Measurements from ENCODE around the gene MEX3A.
A peak's percentile ranks its signal among the peaks of the same experiment; 100 is the strongest.
"Not testable (repeated sequence)": the region's sequence is repeated elsewhere in the genome, so short reads cannot be mapped to it uniquely, and the experiment has no call there.

The MEX3A gene

DNA sequence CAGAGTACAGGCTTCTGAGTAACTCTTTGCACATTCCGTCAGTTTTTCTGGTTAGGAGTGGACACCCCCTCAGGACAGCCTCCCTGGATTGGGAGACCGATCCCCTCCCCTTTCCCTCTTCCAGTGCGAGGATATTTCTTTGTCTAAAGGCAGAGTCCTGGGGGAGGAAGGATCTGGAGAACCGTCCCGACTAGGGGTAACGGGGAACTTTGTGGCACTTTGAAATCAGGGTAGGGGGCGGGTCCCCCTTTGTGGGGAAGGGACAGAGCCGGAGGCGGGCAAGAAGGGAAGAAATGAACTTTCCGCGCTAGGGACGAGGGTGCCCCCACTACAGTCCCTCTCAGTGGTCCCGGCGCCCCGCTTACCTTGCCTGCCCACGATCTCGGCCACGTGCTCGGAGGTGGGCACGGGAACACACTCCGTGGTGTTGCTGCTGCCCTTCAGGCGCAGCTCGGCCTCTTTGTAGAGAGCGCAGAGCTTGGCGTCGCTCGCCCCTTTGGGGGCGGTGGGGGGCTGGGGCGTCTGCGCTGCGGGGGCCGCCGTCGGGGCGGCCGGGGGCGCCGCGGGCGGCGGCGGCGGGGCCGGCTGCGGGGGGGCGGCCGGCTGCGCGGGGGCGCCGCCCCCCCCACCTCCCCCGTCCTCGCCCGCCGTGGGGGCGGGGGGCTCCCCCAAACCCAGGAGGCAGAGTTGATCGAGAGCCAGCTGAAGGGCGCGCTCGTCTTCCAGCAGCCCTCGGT lies 917 bp downstream of the MEX3A start:
- peaks cover 79% of the 10 kb centered on the region for H3K27me3 Mint-ChIP-seq (ENCODE audit: low read depth)
- no peaks in the 10 kb centered on the region for H3K36me3 Mint-ChIP-seq (ENCODE audit: low read depth)
- H3K9me3 Mint-ChIP-seq = no peaks in the 10 kb centered on the region
- H3K4me1 Mint-ChIP-seq (ENCODE audit: low read depth) = peaks cover 8% of the 10 kb centered on the region
- no peak overlapping the region for H3K27ac Mint-ChIP-seq
- H3K4me3 Mint-ChIP-seq = peak overlapping the region; percentile 85

DNA sequence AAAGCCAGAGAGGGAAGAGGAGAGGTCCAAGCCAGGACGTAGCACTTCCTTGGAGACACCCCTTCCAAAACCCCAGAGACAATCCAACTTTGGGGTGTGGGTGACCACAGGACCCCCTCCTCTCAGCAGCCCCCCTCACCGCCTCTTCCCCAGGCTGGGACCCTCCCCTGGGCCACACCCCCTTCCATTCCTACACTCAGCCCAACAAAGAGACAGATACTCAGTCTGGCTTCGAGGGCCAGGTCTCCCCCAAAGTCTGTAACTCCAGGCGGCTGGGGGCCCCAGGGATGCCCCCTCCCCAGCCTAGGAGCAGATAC lies 1.4 kb downstream of the MEX3A start:
- Mint-ChIP-seq H3K9me3 (no peaks in the 10 kb centered on the region), H3K4me1 (ENCODE audit: low read depth) (peaks cover 8% of the 10 kb centered on the region), H3K4me3 (no peak overlapping the region), H3K36me3 (ENCODE audit: low read depth) (no peaks in the 10 kb centered on the region), H3K27ac (no peak overlapping the region), H3K27me3 (ENCODE audit: low read depth) (peaks cover 75% of the 10 kb centered on the region)

DNA sequence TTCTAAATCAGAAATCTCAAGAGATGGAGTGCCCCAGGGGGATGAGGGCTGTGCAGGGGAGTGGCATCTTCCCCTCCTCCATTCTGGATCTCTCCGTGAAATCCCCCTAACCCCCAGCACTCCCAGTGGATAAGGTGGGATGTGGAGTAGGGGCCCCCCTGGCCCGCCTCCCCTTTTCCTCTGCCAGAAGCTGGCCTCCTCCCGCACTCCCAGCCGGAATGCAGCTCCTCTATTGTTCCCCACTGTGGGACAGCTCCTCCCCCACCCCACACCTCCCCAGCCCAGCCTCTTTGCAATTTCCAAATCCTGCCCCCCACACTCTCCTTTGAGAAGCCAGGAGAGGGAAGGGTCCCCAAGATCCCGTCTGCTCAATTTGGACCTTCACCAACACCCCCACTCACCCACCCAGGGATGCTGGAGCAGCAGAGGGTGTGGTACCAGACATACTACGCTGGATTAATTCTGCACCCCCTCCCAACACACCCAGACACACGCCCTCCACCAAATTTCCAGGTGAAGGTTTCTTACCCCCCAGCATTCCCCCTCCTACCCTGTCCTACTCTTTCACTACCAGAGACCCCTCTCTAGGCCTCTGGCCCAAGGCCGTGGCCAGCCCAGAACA lies 1.9 kb downstream of the MEX3A start:
- Mint-ChIP-seq H3K27me3 (ENCODE audit: low read depth) (peaks cover 76% of the 10 kb centered on the region), H3K27ac (no peak overlapping the region), H3K9me3 (no peaks in the 10 kb centered on the region), H3K36me3 (ENCODE audit: low read depth) (no peaks in the 10 kb centered on the region), H3K4me1 (ENCODE audit: low read depth) (peaks cover 7% of the 10 kb centered on the region), H3K4me3 (no peak overlapping the region)

DNA sequence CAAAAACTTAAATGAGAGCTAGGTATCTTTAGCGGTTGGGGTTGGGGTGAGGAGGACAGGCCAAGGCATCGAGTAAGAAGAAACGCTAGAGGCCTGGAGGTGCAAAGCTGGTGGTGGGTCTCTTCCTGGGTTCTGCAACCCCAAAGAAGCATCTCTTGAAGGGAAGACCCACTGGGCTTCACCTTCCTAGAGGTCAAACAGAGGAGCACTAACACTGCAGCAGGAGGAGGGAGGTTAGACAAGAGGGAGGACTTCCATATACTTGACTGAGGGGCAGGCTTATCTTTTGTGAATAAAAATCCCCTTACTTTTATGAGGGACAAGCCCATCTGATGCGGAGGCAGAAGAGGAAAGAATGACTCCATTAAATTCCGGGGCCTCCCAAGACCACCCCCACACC lies 2.5 kb downstream of the MEX3A start:
- Mint-ChIP-seq H3K36me3 (ENCODE audit: low read depth) (no peaks in the 10 kb centered on the region), H3K27me3 (ENCODE audit: low read depth) (peaks cover 73% of the 10 kb centered on the region), H3K4me3 (no peak overlapping the region), H3K4me1 (ENCODE audit: low read depth) (peaks cover 6% of the 10 kb centered on the region), H3K27ac (no peak overlapping the region), H3K9me3 (no peaks in the 10 kb centered on the region)

DNA sequence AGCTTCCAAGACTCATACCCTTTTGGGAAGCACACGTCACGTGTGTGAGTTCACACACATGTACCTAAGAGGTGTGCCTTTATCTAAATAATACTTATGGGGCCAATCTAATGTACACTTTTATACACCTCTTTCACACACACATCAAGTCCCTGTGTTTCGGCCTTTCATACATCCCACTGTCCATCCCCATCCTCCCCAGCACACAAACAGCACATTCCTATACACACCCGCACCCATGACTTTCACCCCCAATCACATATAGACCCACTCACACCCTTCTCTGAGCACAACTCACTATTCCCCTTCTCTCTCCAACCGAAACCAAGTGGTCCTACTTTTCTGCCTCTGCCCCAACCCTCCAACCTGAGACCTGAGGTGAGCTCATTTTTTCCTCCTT lies 3.5 kb downstream of the MEX3A start:
- H3K27ac Mint-ChIP-seq = no peak overlapping the region
- H3K4me1 Mint-ChIP-seq (ENCODE audit: low read depth) = peaks cover 6% of the 10 kb centered on the region
- peaks cover 63% of the 10 kb centered on the region for H3K27me3 Mint-ChIP-seq (ENCODE audit: low read depth)
- H3K36me3 Mint-ChIP-seq (ENCODE audit: low read depth) = no peaks in the 10 kb centered on the region
- H3K4me3 Mint-ChIP-seq = no peak overlapping the region
- H3K9me3 Mint-ChIP-seq = no peaks in the 10 kb centered on the region

DNA sequence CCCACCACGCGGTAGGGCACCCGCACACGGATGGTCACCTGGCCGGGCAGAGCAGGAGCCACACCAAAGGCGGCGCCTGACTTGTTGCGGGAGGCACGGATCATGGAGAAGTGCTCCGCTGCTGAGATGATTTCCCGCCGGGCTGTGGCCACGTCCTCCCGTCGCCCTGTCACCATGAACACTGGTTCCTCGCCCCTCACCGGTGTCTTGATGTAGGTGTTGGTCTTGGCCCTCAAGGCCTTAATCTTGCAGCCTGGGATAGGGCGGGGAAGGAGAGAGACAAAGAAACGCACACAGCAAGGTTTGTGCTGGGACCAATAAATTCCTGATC lies 4.9 kb downstream of the MEX3A start:
- H3K4me3 Mint-ChIP-seq = no peak overlapping the region
- peaks cover 2% of the 10 kb centered on the region for H3K4me1 Mint-ChIP-seq (ENCODE audit: low read depth)
- no peak overlapping the region for H3K27ac Mint-ChIP-seq
- peaks cover 52% of the 10 kb centered on the region for H3K27me3 Mint-ChIP-seq (ENCODE audit: low read depth)
- no peaks in the 10 kb centered on the region for H3K36me3 Mint-ChIP-seq (ENCODE audit: low read depth)
- no peaks in the 10 kb centered on the region for H3K9me3 Mint-ChIP-seq

DNA sequence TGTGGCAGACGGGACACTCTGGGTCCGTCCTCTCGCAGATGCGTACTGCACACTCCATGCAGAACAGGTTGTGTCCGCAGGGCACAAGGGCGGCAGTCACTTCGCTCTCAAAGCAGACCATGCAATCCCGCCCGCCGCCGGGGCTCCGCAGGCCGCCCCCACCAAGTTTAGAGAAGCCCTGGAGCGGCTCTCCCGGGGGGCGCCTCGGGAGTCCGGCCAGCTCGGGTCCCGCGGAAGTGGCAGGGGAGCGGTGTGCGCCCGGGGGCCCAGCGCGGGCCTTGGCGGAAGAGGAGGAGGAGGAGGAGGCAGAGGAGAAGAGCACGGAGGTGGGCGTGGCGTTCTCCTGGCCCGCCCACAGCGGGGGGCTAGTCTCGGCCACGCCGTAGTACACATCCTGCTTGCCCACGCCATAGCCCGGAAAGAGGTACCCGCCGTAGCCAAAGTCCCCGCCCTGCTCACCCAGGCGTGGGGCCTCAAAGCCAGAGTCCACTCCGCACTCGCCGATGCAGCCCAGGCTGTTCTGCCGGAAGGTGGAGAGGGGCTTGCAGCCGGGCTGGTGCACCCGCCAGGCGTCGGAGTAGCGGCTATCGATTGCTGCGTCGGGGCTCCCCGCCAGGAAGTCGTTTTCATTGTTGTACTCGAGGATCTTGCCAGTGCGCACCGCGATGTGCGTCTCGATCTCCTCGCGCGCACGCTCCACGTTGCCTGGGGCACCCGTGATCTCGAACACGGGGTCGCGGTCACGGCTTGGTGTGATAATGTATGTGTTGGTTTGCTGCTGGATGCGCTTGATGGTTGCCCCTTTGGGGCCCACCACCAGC lies 5.4 kb downstream of the MEX3A start:
- Mint-ChIP-seq H3K36me3 (ENCODE audit: low read depth) (no peaks in the 10 kb centered on the region), H3K27me3 (ENCODE audit: low read depth) (peaks cover 49% of the 10 kb centered on the region), H3K4me3 (no peak overlapping the region), H3K27ac (no peak overlapping the region), H3K9me3 (no peaks in the 10 kb centered on the region), H3K4me1 (ENCODE audit: low read depth) (peaks cover 1% of the 10 kb centered on the region)

DNA sequence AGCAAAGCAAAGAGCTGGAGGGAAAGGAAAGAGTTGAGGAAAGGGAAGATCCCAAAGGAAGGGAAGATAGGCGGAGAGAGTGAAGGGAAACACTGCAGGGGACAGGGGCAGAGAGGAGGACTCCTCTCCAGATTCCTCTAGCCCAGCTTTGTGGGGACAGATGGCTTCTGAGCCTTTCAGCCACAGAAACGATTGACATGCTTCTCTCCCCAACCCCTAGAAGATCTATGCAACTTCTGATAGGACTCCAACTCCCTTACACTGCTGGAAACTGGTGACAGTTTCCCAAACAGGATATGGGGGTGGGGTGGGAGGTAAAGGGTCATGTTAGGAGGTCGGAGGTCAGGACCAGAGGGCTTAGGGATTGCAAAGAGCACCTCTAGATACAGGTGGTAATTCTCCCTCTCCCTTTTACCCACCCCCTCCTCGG lies 6.5 kb downstream of the MEX3A start:
- no peaks in the 10 kb centered on the region for H3K9me3 Mint-ChIP-seq
- no peaks in the 10 kb centered on the region for H3K4me1 Mint-ChIP-seq (ENCODE audit: low read depth)
- H3K36me3 Mint-ChIP-seq (ENCODE audit: low read depth) = no peaks in the 10 kb centered on the region
- H3K27me3 Mint-ChIP-seq (ENCODE audit: low read depth) = peaks cover 43% of the 10 kb centered on the region
- no peak overlapping the region for H3K4me3 Mint-ChIP-seq
- H3K27ac Mint-ChIP-seq = no peak overlapping the region

DNA sequence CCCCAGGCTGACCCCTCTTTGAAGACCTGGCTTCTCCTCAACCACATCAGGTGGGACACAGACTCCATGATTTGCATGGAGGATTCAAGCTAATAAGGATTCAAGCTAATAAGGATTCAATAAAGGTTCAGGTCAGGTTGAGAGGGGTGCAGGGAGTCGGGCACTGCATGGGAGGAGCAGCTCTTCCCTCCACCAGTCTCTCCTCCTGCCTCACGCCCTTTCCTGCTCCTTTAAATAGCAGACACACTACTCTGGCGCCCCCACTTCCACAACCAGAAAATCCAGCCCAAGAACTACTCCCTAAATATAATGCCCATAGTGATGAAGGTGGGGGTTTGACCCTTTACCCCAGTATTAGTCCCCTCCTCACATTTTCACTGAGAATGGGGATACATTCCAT lies 7.1 kb downstream of the MEX3A start:
- H3K27ac Mint-ChIP-seq = no peak overlapping the region
- H3K27me3 Mint-ChIP-seq (ENCODE audit: low read depth) = peaks cover 40% of the 10 kb centered on the region
- no peaks in the 10 kb centered on the region for H3K4me1 Mint-ChIP-seq (ENCODE audit: low read depth)
- H3K9me3 Mint-ChIP-seq = no peaks in the 10 kb centered on the region
- H3K36me3 Mint-ChIP-seq (ENCODE audit: low read depth) = no peaks in the 10 kb centered on the region
- no peak overlapping the region for H3K4me3 Mint-ChIP-seq

DNA sequence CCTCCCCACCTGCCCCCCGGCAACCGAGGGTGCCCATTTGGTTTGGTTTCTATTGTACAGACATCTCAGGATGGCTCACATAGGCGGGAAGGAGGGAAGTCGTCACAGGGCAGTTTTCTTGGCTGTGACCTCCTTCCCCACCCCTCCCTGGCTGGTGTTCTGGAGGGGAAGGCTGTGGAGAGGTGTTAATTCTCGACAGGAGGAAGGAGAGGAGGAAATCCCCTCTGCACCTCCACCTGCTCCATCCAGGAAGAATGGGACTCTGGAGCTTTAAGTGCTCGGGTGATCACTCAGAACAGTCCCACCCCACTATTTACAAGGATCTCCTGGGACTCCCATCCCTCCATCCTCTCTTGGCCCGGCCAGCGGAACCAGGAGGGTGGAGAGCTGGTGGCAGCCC lies 7.6 kb downstream of the MEX3A start:
- Mint-ChIP-seq H3K4me1 (ENCODE audit: low read depth) (no peaks in the 10 kb centered on the region), H3K27ac (no peak overlapping the region), H3K4me3 (no peak overlapping the region), H3K27me3 (ENCODE audit: low read depth) (peaks cover 36% of the 10 kb centered on the region), H3K36me3 (ENCODE audit: low read depth) (no peaks in the 10 kb centered on the region), H3K9me3 (no peaks in the 10 kb centered on the region)

DNA sequence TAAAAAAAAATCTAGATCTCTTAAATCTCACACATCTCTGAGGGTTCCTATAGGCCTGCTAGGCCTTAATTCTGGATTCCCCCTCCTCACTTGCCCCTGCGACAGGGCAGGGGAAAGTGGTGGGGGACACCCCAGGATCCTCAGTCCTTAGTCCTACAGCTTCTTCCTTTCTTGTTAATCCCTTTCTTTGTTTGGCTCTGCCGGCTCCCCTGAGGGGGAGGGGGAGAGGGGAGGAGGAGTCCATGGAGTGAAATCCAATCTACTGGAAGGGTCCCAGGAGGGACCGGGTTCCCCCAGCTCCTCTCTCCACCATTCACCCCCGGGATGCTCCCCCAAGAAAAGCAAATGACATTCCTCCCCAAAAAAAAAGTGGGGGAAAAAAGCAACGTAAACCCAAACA lies 8.5 kb downstream of the MEX3A start:
- no peaks in the 10 kb centered on the region for H3K36me3 Mint-ChIP-seq (ENCODE audit: low read depth)
- H3K4me3 Mint-ChIP-seq = no peak overlapping the region
- no peak overlapping the region for H3K27ac Mint-ChIP-seq
- H3K4me1 Mint-ChIP-seq (ENCODE audit: low read depth) = no peaks in the 10 kb centered on the region
- no peaks in the 10 kb centered on the region for H3K9me3 Mint-ChIP-seq
- H3K27me3 Mint-ChIP-seq (ENCODE audit: low read depth) = peaks cover 29% of the 10 kb centered on the region

DNA sequence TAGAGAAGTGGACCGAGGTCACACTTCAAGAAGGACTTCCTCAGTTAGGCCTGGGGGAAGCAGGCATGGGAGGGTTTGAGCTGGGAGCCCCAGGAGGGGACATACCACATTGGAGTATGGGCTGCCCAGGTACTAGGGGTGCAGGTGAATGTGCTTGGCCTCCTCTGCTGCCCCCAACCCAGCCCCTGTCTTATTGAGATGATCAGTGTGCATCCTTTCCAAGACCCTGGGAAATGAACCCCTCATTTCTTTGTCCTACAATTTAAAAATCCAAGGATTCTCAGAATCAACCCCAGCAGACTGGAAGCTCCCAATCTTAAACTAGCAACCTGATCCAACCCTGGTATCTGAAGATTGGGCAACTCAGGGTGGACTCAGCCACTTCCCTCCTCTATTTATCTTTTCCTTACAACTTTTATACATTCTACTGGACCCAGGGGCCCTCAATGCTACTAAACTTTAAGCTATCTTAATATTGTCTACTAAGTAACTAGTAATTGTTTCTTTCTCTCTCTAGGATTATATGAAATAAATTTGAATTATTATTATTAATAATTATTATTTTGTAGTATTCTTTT lies 9.1 kb downstream of the MEX3A start:
- no peaks in the 10 kb centered on the region for H3K4me1 Mint-ChIP-seq (ENCODE audit: low read depth)
- H3K4me3 Mint-ChIP-seq = no peak overlapping the region
- H3K36me3 Mint-ChIP-seq (ENCODE audit: low read depth) = no peaks in the 10 kb centered on the region
- no peaks in the 10 kb centered on the region for H3K9me3 Mint-ChIP-seq
- H3K27ac Mint-ChIP-seq = no peak overlapping the region
- H3K27me3 Mint-ChIP-seq (ENCODE audit: low read depth) = peaks cover 24% of the 10 kb centered on the region

DNA sequence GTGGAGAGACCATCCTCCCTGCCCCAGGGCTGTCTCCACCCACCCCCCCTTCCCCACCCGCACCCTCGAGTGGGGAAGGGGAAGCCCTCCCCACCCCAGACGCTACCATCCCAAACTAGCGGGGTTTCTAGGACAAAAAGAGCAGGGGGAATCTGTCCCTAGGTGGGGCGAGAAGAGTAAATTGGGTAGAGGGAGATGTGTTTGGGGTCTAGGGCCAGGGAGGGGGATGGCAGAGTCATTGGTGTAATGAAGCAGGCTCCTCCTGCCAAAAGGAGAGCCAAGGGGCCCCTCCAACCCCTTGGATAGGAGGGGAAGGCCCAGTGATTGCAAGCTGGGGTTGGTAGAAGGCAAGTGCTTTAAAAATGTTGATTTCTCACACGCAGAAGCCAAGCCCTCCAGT lies 10.0 kb downstream of the MEX3A start:
- Mint-ChIP-seq H3K4me3 (no peak overlapping the region), H3K9me3 (no peaks in the 10 kb centered on the region), H3K27ac (no peak overlapping the region), H3K27me3 (ENCODE audit: low read depth) (peaks cover 18% of the 10 kb centered on the region), H3K4me1 (ENCODE audit: low read depth) (no peaks in the 10 kb centered on the region), H3K36me3 (ENCODE audit: low read depth) (no peaks in the 10 kb centered on the region)

DNA sequence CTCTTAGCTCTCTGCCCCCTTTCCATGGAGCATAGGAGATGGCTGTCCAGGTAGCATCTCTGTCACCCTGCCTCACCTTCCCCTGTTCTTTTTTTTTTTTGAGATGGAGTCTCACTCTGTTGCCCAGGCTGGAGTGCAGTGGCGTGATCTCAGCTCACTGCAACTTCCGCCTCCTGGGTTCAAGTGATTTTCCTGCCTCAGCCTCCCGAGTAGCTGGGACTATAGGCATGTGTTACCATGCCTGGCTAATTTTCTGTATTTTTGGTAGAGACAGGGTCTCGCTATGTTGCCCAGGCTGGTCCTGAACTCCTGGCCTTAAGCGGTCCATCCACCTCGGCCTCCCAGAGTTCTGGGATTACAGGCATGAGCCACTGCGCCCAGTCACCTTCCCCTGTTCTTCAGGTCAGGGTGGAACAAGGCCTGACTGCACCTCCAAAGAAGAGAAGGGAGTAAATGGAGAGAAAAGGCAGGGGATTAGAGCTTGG lies 10.9 kb downstream of the MEX3A start:
- not testable (repeated sequence) for H3K4me3 Mint-ChIP-seq; H3K4me1 Mint-ChIP-seq (ENCODE audit: low read depth); H3K9me3 Mint-ChIP-seq; H3K36me3 Mint-ChIP-seq (ENCODE audit: low read depth); H3K27ac Mint-ChIP-seq
- peaks cover 20% of the 10 kb centered on the region for H3K27me3 Mint-ChIP-seq (ENCODE audit: low read depth)

DNA sequence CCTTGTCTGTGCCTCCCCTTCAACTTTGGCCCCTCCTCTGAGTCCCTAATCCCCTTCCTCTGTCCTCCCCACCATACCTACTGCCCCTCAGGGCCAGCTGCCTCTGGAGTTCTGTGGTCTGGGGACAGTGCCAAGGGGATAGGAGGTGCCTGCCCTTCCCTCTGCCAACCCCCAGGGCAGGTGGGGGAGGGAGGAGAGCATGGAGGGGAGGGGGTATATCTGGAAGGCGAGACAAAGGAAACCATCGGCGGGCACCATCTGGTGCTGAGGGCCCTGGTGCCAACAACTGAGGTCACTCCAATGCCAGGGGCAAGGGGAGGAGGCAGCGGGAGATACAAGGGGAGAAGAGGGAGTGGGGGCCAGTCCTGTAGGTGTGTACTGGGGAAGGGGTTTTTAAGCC lies 11.7 kb downstream of the MEX3A start:
- Mint-ChIP-seq H3K4me3 (no peak overlapping the region), H3K4me1 (ENCODE audit: low read depth) (peaks cover 6% of the 10 kb centered on the region), H3K27me3 (ENCODE audit: low read depth) (peaks cover 17% of the 10 kb centered on the region), H3K27ac (no peak overlapping the region), H3K9me3 (no peaks in the 10 kb centered on the region), H3K36me3 (ENCODE audit: low read depth) (no peaks in the 10 kb centered on the region)

Measured in T-helper 1 cell treated with Interleukin-12 subunit alpha and Interleukin-12 subunit beta and Interleukin-4 antibody, amounts not matched to agents 30 μg/mL and 1 μg/mL, for 36 hours (primary cell).